H9 (cell line): ENCODE results near the gene SH3RF3. TPM values are rescaled to one million over a fixed set of nuclear protein-coding genes. Genes with fewer than 3 reads are reported as not detected.
A peak's percentile ranks its signal among the peaks of the same experiment; 100 is the strongest.

Experiments used
- DNase-seq: peaks from one replicate; pipeline ENCODE4 v3.0.0-alpha.2; 2017
- H2AFZ ChIP-seq: one replicate; pipeline ENCODE4 v1.6.1; 2013; ENCODE audit warnings: mild to moderate bottlenecking, low read length, control low read depth, moderate library complexity
- H2AK5ac ChIP-seq: 2 replicates; pipeline ENCODE4 v1.6.1; 2013; ENCODE audit warnings: low read length, control low read depth, mixed read lengths; ENCODE audit not compliant: insufficient read length
- H2BK120ac ChIP-seq: one replicate; pipeline ENCODE4 v1.6.1; 2013; ENCODE audit warnings: low read depth, mild to moderate bottlenecking, low read length, control low read depth, inconsistent platforms; ENCODE audit not compliant: poor library complexity, severe bottlenecking
- H2BK12ac ChIP-seq: 2 replicates; pipeline ENCODE4 v1.6.1; 2013; ENCODE audit warnings: low read length, control low read depth, mixed read lengths, low read depth; ENCODE audit not compliant: insufficient read length
- H2BK15ac ChIP-seq: 2 replicates; pipeline ENCODE4 v1.6.1; 2013; ENCODE audit warnings: low read depth, low read length, control low read depth
- H2BK20ac ChIP-seq: one replicate; pipeline ENCODE4 v1.6.1; 2013; ENCODE audit warnings: low read depth, mild to moderate bottlenecking, low read length, control low read depth, inconsistent platforms; ENCODE audit not compliant: poor library complexity, severe bottlenecking
- H2BK5ac ChIP-seq: 2 replicates; pipeline ENCODE4 v1.6.1; 2013; ENCODE audit warnings: low read length, control low read depth, mixed read lengths; ENCODE audit not compliant: insufficient read length
- H3K14ac ChIP-seq: 2 replicates; pipeline ENCODE4 v1.6.1; 2013; ENCODE audit warnings: low read length, control low read depth; ENCODE audit not compliant: insufficient read depth
- H3K18ac ChIP-seq: 2 replicates; pipeline ENCODE4 v1.6.1; 2013; ENCODE audit warnings: low read depth, mild to moderate bottlenecking, mixed read lengths, low read length, control low read depth; ENCODE audit not compliant: insufficient read length
- H3K23ac ChIP-seq: 2 replicates; pipeline ENCODE4 v1.6.1; 2013; ENCODE audit warnings: low read length, control low read depth, mixed read lengths, low read depth; ENCODE audit not compliant: insufficient read length
- H3K23me2 ChIP-seq: 2 replicates; pipeline ENCODE4 v1.6.1; 2013; ENCODE audit warnings: low read depth, mild to moderate bottlenecking, mixed read lengths, low read length, control low read depth; ENCODE audit not compliant: insufficient read length, poor library complexity, severe bottlenecking
- H3K27ac ChIP-seq: 2 replicates; pipeline ENCODE4 v1.5.1; 2013; ENCODE audit warnings: low read length, control low read depth, mixed read lengths, low read depth; ENCODE audit not compliant: insufficient read length
- H3K27me3 ChIP-seq: 2 replicates; pipeline ENCODE4 v1.6.1; 2013; ENCODE audit warnings: low read length, control low read depth, inconsistent platforms; ENCODE audit not compliant: insufficient read depth
- H3K4ac ChIP-seq: 2 replicates; pipeline ENCODE4 v1.6.1; 2013; ENCODE audit warnings: low read depth, mild to moderate bottlenecking, control low read depth, inconsistent platforms, low read length, moderate library complexity
- H3K4me1 ChIP-seq: 2 replicates; pipeline ENCODE4 v1.6.1; 2013; ENCODE audit warnings: low read length, control low read depth, inconsistent platforms; ENCODE audit not compliant: insufficient read depth
- H3K4me2 ChIP-seq: 2 replicates; pipeline ENCODE4 v1.6.1; 2013; ENCODE audit warnings: low read length, control low read depth, mixed read lengths; ENCODE audit not compliant: insufficient read length, insufficient read depth
- H3K56ac ChIP-seq: 2 replicates; pipeline ENCODE4 v1.6.1; 2013; ENCODE audit warnings: low read depth, mild to moderate bottlenecking, mixed read lengths, low read length, control low read depth; ENCODE audit not compliant: insufficient read length
- H3K79me1 ChIP-seq: 2 replicates; pipeline ENCODE4 v1.6.1; 2013; ENCODE audit warnings: low read depth, mild to moderate bottlenecking, moderate library complexity, low read length, control low read depth, inconsistent platforms; ENCODE audit not compliant: insufficient read depth, poor library complexity, severe bottlenecking
- H3K79me2 ChIP-seq: 2 replicates; pipeline ENCODE4 v1.6.1; 2013; ENCODE audit warnings: low read length, control low read depth, inconsistent platforms; ENCODE audit not compliant: insufficient read depth
- H3K9ac ChIP-seq: 2 replicates; pipeline ENCODE4 v1.6.1; 2013; ENCODE audit warnings: low read length, control low read depth, mixed read lengths; ENCODE audit not compliant: insufficient read length; ENCODE audit errors: extremely low read depth
- H3K9me3 ChIP-seq: one replicate; pipeline ENCODE4 v1.6.1; 2013; ENCODE audit warnings: low read depth, low read length, inconsistent platforms; ENCODE audit not compliant: control insufficient read depth
- H3T11ph ChIP-seq: one replicate; pipeline ENCODE4 v1.6.1; 2013; ENCODE audit warnings: mild to moderate bottlenecking, low read length, control low read depth, inconsistent platforms
- H4K20me1 ChIP-seq: one replicate; pipeline ENCODE4 v1.6.1; 2013; ENCODE audit not compliant: control insufficient read depth, insufficient read length, insufficient read depth
- H4K5ac ChIP-seq: 2 replicates; pipeline ENCODE4 v1.6.1; 2013; ENCODE audit warnings: low read depth, mild to moderate bottlenecking, mixed read lengths, low read length, control low read depth; ENCODE audit not compliant: insufficient read length
- H4K8ac ChIP-seq: replicated peaks from 2 replicates; pipeline ENCODE4 v1.6.1; 2013; ENCODE audit warnings: low read length, control low read depth, mixed read lengths, low read depth; ENCODE audit not compliant: insufficient read length
- H4K91ac ChIP-seq: 2 replicates; pipeline ENCODE4 v1.6.1; 2013; ENCODE audit warnings: low read depth, mild to moderate bottlenecking, moderate library complexity, mixed read lengths, low read length, control low read depth; ENCODE audit not compliant: insufficient read length
- H3K27ac Mint-ChIP-seq, 3 experiments: 2 replicates in 2 of 3; 3 replicates in 1 of 3; pipeline ENCODE4 v1.8.0; 2020 to 2021; ENCODE audit warnings: mixed read lengths in 3 of 3, mild to moderate bottlenecking in 1 of 3, moderate library complexity in 1 of 3
- H3K27me3 Mint-ChIP-seq: 2 replicates; pipeline ENCODE4 v1.8.0; 2021; ENCODE audit warnings: low read depth, mild to moderate bottlenecking, moderate library complexity, mixed read lengths
- H3K36me3 Mint-ChIP-seq, 3 experiments: 2 replicates in 2 of 3; 3 replicates in 1 of 3; pipeline ENCODE4 v1.8.0; 2020 to 2021; ENCODE audit warnings: low read depth in 3 of 3, mixed read lengths in 3 of 3; ENCODE audit not compliant: insufficient read depth in 1 of 3
- H3K4me1 Mint-ChIP-seq, 2 experiments: 2 replicates each; pipeline ENCODE4 v1.8.0; 2020; ENCODE audit warnings: mixed read lengths in 2 of 2
- H3K4me3 Mint-ChIP-seq, 2 experiments: 2 replicates in 1 of 2; 3 replicates in 1 of 2; pipeline ENCODE4 v1.8.0; 2020 to 2021; ENCODE audit warnings: mild to moderate bottlenecking in 2 of 2, mixed read lengths in 2 of 2, moderate library complexity in 1 of 2
- H3K9me3 Mint-ChIP-seq, 2 experiments: 2 replicates in 1 of 2; 3 replicates in 1 of 2; pipeline ENCODE4 v1.8.0; 2020; ENCODE audit warnings: mild to moderate bottlenecking in 2 of 2, mixed read lengths in 2 of 2, moderate library complexity in 1 of 2
- CTCF ChIP-seq: fragments of 200-600 bp; sonication (generic); conservative IDR thresholded peaks from 3 replicates; pipeline ENCODE4 v1.8.0; 2021; ENCODE audit warnings: antibody characterized with exemption, mild to moderate bottlenecking
- WGBS: extraction: QIAGEN DNeasy Blood & Tissue Kit; methylation state at CpG from one replicate; pipeline ENCODE4 v1.1.7; 2013; ENCODE audit warnings: missing lambda C conversion rate, low lambda C conversion rate, mixed read lengths; ENCODE audit not compliant: insufficient read length; ENCODE audit errors: extremely low coverage; 5-methylcytosine and 5-hydroxymethylcytosine counted together
- total RNA-seq: library from RNA; stranded (reverse); gene quantifications from 2 replicates; pipeline ENCODE4 v1.2.1, GENCODE V29; 2021

SH3RF3 gene
- total RNA-seq, 1 experiment from 2014 or later, result 0.46 TPM

- Histone ChIP-seq H4K5ac (no peak overlapping the region), H4K91ac (no peak overlapping the region), H3K23ac (no peak overlapping the region), H3T11ph (no peak overlapping the region), H3K4me1 (no peaks in the 10 kb centered on the region; the same call in 1 of the 2 replicates), H2BK15ac (no peak overlapping the region), H2BK20ac (no peak overlapping the region), H3K79me1 (no peaks in the 10 kb centered on the region), H3K14ac (peak overlapping the region; percentile 60; the same call in 1 of the 2 replicates), H3K23me2 (no peaks in the 10 kb centered on the region), H2BK5ac (no peak overlapping the region), H3K56ac (no peak overlapping the region), H3K9me3 (no peaks in the 10 kb centered on the region), H3K9ac (no peak overlapping the region), H3K27me3 (no peaks in the 10 kb centered on the region), H3K79me2 (no peaks in the 10 kb centered on the region), H4K8ac (no peak overlapping the region), H2BK12ac (no peak overlapping the region), H3K4ac (no peak overlapping the region), H3K18ac (no peak overlapping the region), H2BK120ac (no peak overlapping the region), H3K4me2 (no peak overlapping the region), H3K27ac (no peak overlapping the region), H2AFZ (no peak overlapping the region), H2AK5ac (no peak overlapping the region), H4K20me1 (no peaks in the 10 kb centered on the region)
- H3K27me3 Mint-ChIP-seq, result no peaks in the 10 kb centered on the region; the same call in none of the 2 replicates
- H3K9me3 Mint-ChIP-seq, result peaks cover 3 to 4% of the 10 kb centered on the region in 2 experiments; a peak in 2 of 5 replicates
- WGBS, result no CpG with 5 or more reads among the region's 14 CpGs
- H3K27ac Mint-ChIP-seq, result no peak overlapping the region; a peak in 1 of 7 replicates
- no peak overlapping the region for H3K4me3 Mint-ChIP-seq
- no peak for TF ChIP-seq CTCF
- no peak for DNase-seq
- H3K4me1 Mint-ChIP-seq, result peaks cover 37 to 43% of the 10 kb centered on the region in 2 experiments
- H3K36me3 Mint-ChIP-seq, result peaks cover 0 to 8% (median 0%) of the 10 kb centered on the region in 3 experiments; a peak in 2 of 7 replicates
Observed at GRCh38 chr2:109290887-109291643, 162.1 kb downstream of the SH3RF3 start.
